ENCODE data around the gene MRGPRX2. TPM values are rescaled to one million over a fixed set of nuclear protein-coding genes. Genes with fewer than 3 reads are reported as not detected.

MRGPRX2 gene
- total and polyA plus RNA-seq, 2 of the 13 experiments (the other 11 are each of a cell fraction or from before 2014, with no cell fraction given) = not detected

DNA sequence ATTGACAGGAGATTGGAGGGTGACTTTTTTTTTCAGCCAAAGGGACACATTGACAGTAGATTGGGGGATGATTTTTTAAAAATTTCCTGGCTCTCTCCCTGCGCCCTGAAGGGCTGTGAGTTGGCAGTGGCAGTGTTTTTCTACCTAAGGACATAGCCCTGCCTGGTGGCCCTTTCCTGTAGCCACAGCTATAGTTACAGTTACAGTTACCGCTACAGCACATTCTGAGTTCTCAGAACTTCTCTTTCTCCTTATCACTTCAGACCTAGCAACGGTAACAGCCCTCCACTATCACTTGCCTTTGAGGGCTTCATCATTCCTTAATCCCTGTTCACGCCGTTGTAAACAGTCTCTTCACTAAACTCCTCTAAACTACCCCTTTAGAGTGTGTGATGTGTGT, 684 bp downstream of the MRGPRX2 start (continued):
- TF ChIP-seq CEBPZ (IDR thresholded peaks at IDR 0.05; ENCODE audit: low read length) (no peak), ZNF746 (CRISPR knock-in tag; IDR thresholded peaks at IDR 0.05) (no peak), SNAPC2 (CRISPR knock-in tag; IDR thresholded peaks at IDR 0.05) (no peak), CENPX (CRISPR knock-in tag; IDR thresholded peaks at IDR 0.05) (no peak), ZNF382 (CRISPR knock-in tag; IDR thresholded peaks at IDR 0.05; ENCODE audit: borderline replicate concordance) (no peak), HMG20B (CRISPR knock-in tag; conservative IDR thresholded peaks at IDR 0.05) (no peak), ZKSCAN8 (CRISPR knock-in tag; IDR thresholded peaks at IDR 0.05; ENCODE audit: borderline replicate concordance) (no peak), YY1 (IDR thresholded peaks at IDR 0.05; ENCODE audit: insufficient read depth, insufficient replicate concordance, low read depth, low read length) (no peak), PTBP1 (IDR thresholded peaks at IDR 0.05; ENCODE audit: low read depth, low read length, poor library complexity, severe bottlenecking) (no peak)

DNA sequence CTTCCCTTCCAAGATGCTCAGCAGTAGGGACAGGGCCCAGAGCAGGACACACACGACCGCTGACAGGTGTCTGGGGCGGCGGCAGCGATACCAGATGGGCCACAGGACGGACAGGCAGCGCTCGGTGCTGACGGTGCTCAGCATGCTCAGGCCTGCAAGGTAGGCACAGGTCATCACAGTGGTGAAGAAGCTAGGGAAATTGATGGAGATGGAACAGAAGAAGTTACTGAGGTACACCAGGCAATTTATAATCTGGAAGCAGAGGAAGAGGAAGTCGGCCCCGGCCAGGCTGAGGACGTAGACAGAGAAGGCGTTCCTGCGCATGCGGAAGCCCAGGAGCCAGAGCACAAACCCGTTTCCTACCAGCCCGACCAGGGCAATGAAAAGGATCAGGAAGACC, 4.6 kb downstream of the MRGPRX2 start:
- Histone ChIP-seq H3K9me3 (ENCODE audit: low read length) (no peaks in the 10 kb centered on the region), H3K36me3 (replicated peaks in 1 of 2; ENCODE audit: control insufficient read depth in 1 of 2, insufficient read depth in 2 of 2, low read length in 2 of 2) (no peaks in the 10 kb centered on the region), H3K4me3 (replicated peaks in 1 of 3; ENCODE audit: insufficient read depth in 1 of 3, low read depth in 2 of 3, low read length in 3 of 3) (no peak overlapping the region), H3K27me3 (ENCODE audit: control insufficient read depth in 1 of 2, insufficient read depth in 2 of 2, low read length in 2 of 2) (peaks cover 0 to 19% of the 10 kb centered on the region in 2 experiments; a peak in 1 of 5 replicates), H3K9ac (ENCODE audit: insufficient read depth, low read depth, low read length) (no peak overlapping the region), H3K4me2 (ENCODE audit: low read depth, low read length) (no peak overlapping the region), H2AFZ (ENCODE audit: low read length) (no peak overlapping the region), H3K79me2 (ENCODE audit: insufficient read depth, low read length) (no peaks in the 10 kb centered on the region), H3K4me1 (ENCODE audit: insufficient read depth, low read length) (no peaks in the 10 kb centered on the region), H4K20me1 (ENCODE audit: insufficient read depth, low read length) (no peaks in the 10 kb centered on the region), H3K27ac (ENCODE audit: extremely low read length, insufficient read depth, low read length) (no peak overlapping the region)
- no TSS peak for BruUV-seq (replicated peaks)
- WGBS (ENCODE audit: low lambda C conversion rate) = 38% methylated on average over 17 of the region's 17 CpGs
- intact Hi-C loops (cut with micrococcal nuclease; ENCODE audit: unreplicated experiment) = no loop called here
- ChIA-PET CTCF (ENCODE audit: low intra/inter-chr PET ratio, low total read pairs) (no interaction called here), POLR2A (no interaction called here)
- ATAC-seq = no peak; the same call in 2 of the 3 replicates
- in situ Hi-C loops (cut with HindIII; ENCODE audit: extremely low pct_ligation_motif_present, low pct_unique_long_range_greater_than_20kb) = no loop called here
- FAIRE-seq = no peak
- TF ChIP-seq STAT5B (CRISPR knock-in tag; IDR thresholded peaks at IDR 0.05) = no peak
- TF ChIP-seq, protein P1, sequence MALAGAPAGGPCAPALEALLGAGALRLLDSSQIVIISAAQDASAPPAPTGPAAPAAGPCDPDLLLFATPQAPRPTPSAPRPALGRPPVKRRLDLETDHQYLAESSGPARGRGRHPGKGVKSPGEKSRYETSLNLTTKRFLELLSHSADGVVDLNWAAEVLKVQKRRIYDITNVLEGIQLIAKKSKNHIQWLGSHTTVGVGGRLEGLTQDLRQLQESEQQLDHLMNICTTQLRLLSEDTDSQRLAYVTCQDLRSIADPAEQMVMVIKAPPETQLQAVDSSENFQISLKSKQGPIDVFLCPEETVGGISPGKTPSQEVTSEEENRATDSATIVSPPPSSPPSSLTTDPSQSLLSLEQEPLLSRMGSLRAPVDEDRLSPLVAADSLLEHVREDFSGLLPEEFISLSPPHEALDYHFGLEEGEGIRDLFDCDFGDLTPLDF (CRISPR knock-in tag; IDR thresholded peaks at IDR 0.05) = no peak
- no peak for TF ChIP-seq ZNF468 (CRISPR knock-in tag; IDR thresholded peaks at IDR 0.05)
- TF ChIP-seq THAP9 (CRISPR knock-in tag; IDR thresholded peaks at IDR 0.05; ENCODE audit: borderline replicate concordance) = no peak
- TF ChIP-seq, protein P2, sequence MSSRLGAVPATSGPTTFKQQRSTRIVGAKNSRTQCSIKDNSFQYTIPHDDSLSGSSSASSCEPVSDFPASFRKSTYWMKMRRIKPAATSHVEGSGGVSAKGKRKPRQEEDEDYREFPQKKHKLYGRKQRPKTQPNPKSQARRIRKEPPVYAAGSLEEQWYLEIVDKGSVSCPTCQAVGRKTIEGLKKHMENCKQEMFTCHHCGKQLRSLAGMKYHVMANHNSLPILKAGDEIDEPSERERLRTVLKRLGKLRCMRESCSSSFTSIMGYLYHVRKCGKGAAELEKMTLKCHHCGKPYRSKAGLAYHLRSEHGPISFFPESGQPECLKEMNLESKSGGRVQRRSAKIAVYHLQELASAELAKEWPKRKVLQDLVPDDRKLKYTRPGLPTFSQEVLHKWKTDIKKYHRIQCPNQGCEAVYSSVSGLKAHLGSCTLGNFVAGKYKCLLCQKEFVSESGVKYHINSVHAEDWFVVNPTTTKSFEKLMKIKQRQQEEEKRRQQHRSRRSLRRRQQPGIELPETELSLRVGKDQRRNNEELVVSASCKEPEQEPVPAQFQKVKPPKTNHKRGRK (CRISPR knock-in tag; IDR thresholded peaks at IDR 0.05) = no peak
- no peak for TF ChIP-seq JARID2 (CRISPR knock-in tag; IDR thresholded peaks at IDR 0.05; ENCODE audit: insufficient replicate concordance)
- no peak for DNase-seq (ENCODE audit: low spot score)
